Umbilical cord (tissue), 2 donors: ENCODE results near the gene BRMS1. TPM values are rescaled to one million over a fixed set of nuclear protein-coding genes. Genes with fewer than 3 reads are reported as not detected.

Experiments used
- DNase-seq: peaks from one replicate; pipeline ENCODE4 v3.0.0-alpha.2; 2015; ENCODE audit warnings: low spot score
- total RNA-seq: library from RNA; depleted of rRNA; stranded (reverse); fragments of >200 nt; gene quantifications from one replicate; pipeline ENCODE4 v1.2.3, GENCODE V29; 2014; ENCODE audit warnings: low replicate concordance; ENCODE audit not compliant: insufficient read depth

The BRMS1 gene
- total RNA-seq, 1 donor from 2014 or later, result 21.9 TPM

DNA sequence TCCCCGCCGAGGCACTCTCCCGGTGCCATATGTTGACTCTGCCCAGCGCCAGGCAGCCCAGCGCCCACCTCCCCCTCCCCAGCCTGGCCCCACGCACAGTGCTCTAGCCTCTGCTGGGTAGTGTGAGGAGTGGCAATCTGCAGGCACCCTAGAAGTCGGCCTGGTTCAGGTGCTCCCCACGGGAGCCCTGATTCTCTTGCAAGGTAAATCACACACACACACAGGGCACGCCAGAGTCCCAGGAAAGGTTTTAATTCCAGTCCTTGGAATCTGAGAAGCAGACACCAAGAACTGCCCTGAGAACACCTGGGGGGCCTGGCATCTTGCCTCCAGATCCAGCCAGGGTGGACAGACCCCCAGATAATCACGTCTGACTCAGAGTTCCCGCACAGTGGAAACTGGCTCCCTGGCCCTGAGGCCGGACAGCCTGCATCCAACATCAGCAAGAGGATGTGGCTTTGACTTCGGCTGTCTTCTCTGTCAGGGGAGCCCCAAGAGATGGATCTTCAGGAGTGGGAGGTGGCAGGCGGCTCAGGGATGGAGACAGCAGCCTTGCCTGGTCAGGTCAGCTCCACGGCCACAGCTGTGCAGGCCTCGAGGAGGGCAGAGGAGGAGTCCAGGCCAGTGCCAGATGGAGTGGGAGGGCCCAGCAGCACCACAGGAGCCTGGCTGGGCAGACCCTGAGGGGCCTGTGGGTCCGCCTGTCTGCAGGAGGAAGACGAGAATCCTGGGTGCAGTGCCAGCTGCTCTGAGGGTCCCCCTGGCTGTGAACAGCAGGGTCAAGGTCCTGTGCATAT lies 7.6 kb downstream of the BRMS1 start:
- no peak for DNase-seq

DNA sequence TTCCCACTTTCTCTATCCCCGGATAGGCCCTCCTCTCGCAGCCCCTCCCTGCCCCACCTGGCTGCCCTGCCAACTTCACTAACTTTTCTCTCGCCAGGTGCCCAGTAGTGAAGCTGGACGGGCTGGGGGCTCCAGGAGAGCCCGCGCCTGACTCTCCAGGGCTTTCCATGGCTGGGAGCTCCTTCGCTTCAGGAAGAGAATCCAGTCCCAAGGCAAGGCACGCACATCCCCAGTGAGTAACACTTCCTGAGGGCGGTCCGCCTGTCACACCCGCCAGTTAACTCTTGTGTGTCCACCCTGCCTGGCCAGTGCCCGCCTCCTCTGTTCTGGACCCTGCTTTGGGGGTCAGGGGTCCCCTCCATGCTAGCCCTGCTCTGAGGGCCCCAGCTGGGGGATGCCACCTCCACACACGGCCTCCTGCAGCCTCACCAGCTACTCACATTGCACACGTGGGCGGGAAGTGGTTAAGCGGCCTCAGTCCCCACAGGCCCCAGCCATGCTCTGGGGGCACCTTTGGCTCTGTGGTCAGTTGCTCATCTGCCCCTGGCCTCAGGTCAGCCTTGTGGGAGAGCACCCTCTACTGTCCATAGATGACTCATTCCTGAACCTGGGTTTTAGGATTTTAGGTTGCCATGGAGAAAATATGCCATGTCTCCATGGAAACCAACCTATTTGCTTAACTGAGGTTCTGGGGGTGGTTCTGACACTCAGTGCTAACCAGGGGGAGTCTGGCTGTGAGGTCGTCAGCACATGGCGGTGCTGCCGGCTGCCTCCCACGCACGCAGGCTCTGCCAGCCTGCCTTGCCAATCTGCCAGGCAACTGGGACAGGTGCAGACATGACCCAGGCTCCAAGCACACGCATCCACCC lies 8.4 kb downstream of the BRMS1 start, which contains the start of gene RIN1:
TSS of gene RIN1 (minus strand) at position 201 of the 869 bp plus-strand sequence. CDS start at position 169, 32 bp downstream.
- DNase-seq, result peak; percentile 86

DNA sequence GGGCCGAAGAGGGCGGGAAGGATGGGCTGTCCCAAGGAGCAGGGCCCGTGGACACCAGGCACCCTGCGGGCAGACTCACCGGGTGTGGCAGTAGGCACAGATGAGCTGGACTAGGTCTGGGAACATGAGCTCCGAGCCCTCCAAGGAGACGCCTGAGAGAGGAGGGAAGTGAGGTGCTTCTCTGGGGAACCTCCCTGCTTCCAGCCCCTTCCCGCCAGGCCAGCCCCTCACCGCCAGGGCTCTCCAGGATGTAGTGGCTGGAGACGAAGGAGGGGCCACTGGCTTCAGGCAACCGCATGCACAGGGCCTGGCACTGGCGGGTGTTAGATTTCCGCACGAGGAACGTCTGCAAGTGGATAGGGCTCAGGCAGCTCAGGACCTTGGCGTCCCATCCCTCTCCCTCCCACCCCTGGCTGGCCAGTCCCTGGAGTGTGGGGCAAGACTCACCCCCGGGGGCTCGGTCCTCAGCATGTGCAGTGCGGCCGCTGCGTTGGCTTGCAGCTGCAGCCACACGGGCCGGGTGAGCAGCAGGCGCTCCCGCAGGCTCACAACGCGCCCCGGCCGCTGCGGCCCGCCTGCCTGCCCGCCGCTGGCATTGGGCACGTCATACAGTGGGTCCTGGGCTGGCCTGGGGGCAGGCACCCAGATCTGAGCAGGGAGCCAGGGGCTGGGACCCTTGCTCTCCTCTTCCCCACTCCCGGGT lies 9.2 kb downstream of the BRMS1 start:
- peak; percentile 49 for DNase-seq

DNA sequence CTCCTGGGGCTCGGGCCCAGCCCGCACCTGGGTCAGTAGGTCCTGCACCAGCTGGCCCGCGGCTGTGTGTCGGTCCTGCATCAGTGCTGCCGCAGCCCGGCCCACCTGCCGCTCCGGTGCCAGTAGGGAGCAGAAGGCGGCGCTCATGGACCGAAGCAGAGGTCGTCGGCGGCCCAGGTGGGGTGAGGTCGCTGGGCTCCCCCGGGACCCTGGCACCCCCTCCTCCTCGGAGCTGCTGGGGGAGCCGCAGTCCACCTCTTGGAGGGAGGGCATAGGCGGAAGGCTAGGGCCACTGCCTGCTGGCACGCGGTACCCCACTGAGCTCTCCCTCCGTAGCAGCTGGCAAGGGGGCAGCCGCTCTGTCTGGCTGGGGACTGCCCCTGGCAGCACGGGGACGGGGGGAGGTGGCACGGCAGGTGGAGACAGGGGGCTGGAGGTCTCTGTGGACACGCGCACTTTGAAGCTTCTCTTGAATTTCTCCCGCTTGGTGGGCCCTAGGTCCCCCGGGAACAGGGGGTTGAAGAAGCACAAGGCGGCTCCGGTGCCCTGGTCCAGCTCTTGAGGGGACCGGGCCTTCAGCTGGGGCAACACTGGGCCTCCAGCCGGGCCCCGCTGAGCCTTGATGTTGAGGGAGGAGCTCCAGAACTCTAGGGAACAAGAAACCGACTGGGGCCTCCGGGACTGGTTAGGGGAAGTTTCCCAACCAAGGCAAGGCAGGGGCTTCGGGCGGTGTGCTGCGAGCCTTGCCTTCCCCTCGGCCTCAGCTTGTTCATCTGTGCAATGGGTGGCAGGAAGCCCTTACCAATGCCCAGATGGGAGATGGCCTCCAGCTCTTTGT lies 10.1 kb downstream of the BRMS1 start:
- DNase-seq, result no peak

DNA sequence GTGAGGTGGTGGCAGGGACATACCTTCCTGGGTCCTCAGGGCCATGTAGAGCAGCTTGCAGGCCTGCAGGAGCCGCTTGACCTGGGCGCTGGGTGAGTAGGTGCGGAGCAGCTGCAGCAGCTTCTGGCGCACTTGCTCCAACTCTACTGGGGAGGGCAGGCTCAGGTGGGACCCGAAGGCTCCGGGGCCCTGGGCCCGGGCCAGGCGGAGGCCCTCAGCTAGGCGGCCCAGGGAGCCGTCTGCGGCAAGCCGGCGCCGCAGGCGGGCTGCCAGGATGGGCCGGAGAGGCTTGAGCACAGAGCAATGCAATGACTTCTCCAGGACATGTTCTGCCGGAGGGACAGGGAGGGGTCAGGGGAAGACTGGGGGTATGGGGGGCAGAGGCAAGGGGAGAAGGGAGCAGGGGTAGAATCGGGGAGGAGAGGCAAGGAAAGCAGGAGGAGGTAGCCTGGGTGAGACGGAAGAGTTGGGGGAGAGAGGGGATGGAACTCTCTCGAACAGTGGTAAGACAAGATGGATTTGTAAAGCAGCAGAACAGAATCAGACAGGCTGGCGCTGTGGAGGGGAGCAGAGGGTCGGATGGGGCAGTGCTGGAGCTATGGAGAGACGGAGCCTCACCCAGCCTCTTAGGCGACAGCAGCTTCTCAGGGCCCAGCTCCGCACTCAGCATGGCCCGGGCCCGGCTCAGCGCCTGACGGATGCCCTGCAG lies 10.9 kb downstream of the BRMS1 start:
- DNase-seq, result no peak

DNA sequence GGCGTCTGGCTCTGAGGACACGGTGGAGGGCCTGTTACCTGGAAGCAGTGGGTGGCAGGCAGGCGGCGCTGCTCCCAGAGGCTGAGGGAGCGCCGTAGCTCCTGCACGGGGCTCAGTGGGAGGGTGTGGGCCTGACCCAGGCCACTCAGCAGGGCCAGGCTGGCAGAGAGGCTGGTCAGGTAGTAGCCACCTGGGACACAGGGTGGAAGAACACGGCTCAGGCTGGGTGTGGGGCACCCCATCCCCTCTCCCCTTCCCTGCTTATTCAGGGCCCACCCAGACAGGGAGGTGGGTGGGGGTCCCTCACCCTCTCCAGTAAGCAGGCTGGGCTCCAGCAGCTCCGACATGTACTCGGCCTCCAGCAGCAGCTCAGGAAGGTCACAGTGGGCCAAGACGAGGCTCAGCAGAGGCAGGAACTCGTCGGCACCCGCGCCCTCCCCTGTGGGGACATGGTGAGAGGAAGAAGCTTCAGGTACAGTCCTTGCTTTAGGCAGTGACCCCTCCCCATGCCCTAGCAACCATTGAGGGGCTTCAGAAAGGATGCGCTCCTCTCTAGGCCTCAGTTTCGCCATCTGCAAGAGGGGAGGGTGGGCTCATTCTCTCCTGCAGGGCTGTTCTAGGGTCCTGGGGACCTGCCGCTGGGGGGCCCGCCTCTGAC lies 11.6 kb downstream of the BRMS1 start:
- no peak for DNase-seq

DNA sequence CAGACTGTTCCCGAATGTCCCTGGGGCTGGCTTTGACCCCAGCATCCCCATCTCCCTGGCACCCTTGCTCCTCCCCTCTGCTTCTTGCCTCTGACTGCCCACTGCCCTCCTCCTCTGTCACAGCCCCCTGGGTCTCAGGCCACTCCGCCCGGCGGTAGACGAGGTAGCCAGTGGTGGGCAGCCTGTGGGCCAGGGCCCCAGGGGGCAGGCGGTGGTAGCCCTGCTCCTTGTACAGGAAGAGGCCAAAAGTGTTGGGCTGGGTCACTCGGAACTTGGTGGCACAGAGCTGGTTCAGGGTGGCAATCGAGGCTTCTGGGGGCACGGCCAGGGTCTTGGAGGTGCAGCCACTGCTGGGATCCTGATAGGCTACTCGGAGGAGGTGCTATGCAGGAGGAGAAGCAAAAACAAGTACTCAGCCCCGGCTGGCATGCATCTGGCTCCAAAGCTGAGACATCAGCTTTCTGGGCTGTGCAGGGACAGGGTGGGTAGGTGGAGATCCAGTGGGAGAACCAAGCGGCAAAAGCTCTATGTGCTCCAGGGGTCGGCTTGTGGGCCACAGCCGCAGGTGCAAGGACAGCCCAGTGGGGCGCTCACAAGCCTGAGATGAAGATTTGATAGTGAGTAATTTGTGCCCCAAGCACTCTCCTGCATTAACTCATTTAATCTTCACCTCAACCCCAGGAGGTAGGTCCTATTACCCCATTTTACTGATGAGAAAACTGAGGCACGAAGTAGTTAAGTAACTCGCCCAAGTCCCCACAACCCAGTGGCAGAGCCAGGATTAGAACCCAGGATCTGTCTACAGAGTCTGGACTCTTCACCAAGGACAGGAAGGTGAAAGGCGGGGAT lies 12.3 kb downstream of the BRMS1 start:
- DNase-seq, result no peak

DNA sequence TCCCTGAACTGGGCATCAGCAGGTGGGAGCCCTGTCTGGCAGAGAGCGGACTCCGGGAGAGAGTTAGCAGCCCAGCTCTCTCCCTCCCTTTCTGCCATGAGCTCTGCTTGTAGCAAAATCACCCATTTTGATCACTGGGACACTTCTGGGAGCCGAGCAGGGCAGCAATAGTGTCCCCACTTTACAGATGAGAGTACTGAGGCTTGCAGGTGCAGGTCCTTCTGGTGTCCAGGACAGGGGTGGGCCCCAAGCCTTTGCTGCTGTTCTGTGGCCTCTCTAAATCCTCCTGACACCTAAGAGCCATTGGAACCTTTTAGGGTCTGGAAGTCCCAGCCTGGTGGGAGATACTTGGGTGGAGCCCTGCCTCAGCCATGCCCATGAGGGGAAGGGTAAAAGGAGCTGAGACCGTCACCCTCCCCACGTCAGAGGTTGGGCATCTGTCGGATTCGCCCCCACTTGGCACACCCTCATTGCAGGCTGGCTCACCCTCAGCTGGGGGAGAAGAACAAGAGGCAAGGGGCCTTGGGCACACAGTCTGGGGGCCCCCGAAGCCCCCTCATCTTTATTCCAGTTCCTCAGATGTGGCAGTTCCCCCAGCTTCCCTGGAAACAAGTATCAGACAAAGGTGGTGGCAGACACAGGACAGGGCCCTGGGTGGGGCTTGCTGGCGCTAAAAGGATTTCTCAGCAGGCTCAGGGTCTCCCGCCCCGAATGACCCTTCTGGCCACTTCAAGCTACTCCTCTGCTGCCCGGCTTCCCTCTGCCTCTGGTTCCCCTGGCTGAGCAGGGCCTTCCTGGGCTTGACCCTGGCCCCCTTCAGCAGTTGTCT lies 13.1 kb downstream of the BRMS1 start:
- no peak for DNase-seq

DNA sequence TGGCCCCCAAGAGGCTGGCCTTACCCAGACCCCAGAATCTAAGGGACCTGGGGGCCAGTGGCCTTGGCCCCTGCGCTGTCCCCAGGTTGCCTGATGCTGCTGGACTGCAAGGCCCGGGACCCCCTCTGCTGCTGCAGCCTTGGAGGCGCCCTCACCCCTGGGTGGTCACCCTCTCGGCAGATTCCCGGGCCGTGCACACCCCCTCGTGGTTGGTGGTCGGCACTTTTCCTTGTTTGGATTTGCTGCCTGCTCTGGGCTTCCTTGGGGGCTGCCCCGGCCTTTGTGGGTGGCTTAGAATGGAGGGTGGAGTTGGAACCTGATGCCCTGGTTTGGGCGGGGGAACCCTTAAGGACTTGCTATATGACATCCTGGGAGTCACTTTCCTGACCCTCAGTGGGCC lies 14.0 kb downstream of the BRMS1 start:
- DNase-seq, result no peak

DNA sequence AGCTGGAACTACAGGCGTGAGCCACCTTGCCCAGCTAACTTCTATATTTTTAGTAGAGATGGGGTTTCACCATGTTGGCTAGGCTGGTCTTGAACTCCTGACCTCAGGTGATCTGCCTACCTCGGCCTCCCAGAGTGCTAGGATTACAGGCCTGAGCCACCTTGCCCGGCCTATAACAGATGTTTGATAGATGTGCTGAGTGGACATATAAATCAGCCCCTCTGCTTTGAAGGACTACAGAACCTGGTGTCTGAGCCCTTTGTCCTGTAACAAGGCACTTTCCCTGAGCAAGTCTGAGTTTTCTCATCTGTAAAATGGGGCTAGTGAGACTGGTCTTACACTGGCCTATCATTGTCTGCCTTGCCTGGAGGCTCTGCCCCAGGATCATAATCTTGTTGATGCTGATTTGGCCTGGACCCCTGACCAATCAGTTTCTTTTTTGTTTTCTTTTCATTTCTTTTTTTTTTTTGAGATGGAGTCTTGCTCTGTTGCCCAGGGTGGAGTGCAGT lies 15.7 kb downstream of the BRMS1 start:
- no peak for DNase-seq

DNA sequence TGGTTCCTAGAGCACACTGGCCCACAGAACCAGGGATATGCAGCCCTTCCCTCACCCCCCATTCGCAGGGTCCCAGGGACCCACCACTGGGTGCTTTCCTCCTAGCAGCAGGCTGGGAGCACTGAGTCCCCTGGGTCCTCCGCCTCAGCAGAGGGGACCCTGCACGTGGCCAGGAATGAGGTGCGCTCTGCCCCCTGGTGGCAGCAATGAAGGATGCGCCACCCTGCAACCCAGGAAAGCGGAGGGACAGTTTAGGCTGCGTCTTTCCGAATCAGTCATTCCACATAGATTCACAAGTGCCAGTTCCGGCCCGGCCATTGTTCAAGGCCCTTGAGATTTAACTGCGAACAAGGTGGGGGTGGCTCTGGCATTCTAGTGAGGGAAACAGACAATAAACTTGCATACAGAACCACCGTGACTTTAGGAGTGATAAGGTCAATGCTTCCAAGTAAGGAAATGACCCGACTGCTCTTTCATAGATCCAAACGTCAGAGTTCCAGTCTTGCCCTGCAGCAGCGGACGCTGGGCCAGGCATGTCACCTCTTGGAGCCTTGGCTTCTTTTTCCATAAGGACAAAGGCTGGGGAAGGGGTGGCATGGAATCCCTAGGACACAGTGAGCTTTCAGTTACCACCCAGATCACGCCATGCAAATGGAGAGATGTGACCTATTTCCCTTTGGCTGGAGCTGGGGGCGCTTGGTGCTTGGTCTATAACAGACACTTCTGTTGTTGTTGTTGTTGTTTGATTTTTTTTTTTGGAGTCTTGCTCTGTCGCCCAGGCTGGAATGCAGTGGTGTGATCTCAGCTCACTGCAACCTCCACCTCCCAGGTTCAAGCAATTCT lies 16.4 kb downstream of the BRMS1 start:
- peak; percentile 82 for DNase-seq

DNA sequence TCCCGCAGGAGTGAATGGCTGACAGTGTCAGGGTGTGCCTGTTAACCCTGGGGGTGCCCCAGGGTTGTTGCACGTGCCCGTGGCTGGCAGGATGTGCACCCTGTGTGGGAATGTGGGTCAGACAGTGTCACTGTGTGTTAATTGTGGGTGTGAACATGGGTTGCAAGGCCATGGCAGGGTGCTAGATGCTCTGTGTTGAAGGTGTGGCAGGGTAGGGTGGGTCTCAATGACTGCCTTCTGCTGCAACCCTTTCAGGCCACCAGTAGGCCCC lies 16.9 kb downstream of the BRMS1 start:
- no peak for DNase-seq

DNA sequence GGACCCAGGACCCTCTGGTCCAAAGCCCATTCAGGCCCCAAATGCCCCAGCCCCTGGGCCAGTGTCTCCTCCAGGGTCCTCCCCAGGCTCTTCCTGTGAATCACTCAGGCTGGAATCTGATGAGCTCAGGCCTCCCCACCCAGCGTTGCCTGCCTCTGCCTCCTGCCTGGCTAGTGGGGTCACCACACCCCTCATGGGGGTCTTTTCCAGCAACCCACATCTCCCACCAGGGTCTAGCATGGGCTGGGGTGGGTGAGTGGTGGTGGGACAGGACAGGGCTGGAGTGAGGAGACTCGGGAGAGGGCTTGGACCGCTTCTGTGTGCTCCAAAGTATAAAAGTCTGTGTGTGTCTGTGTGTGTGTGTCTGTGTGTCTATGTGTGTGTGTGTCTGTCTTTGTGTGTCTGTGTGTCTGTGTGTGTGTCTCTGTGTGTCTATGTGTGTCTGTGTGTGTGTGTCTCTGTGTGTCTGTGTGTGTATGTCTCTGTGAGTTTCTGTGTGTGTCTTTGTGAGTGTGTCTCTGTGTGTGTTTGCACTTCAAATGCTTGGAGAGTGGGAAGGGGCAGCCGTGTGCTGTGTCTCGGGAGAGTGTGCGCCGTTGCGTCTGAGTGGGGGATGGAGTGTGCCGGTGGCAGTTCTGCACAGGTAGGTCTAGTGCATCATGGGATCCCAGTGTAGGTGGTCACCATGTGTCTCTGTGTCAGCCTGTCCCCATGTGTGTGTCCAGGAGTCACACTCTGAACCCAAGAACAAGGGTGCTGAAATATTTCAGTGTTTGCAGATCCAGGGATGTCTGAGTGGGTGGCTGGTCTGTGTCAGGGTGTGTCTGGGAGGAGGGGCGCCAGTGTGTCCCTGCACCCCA lies 17.5 kb downstream of the BRMS1 start:
- DNase-seq, result peak; percentile 85

DNA sequence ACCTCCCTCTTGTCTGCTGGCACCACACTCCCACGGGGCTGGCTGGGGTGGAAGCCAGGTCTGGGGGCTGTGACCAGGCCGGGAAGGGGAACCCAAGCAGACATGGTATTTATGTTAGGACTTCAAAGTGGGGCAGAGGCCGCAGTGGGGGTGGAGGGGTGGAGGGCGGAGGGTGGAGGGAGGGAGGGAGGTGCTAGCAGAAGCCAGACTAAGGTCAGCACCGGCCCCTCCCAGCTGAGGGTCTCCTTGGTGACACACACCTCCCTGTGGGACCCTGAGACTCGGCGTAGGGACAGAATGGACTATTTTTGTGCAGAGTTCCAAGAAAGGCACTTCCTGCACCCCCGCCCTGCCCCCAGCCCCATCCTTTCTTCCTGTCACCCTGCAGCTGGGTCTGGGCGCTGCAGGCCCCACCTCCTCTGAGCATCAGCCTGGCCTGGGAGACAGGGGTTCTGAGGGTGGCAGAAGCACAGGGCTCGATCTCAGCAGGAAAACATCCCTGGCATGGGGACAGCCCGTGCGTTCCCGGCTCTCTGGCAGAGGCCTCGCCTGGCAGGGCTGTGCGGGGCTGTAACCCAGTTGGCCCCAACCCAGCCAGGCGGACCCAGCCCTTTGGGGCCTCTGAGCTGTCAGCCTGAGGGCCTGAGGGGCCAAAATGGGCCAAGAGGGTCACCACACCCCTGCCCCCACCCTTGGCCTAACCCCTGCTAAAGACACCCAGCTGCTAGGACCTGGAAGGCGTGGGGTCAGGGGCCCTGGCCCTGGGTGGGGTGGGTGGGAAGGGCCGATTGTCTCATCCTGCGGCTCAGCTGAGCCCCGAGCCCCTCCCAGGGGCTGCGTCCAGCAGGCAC lies 18.4 kb downstream of the BRMS1 start:
- DNase-seq, result peak; percentile 80

DNA sequence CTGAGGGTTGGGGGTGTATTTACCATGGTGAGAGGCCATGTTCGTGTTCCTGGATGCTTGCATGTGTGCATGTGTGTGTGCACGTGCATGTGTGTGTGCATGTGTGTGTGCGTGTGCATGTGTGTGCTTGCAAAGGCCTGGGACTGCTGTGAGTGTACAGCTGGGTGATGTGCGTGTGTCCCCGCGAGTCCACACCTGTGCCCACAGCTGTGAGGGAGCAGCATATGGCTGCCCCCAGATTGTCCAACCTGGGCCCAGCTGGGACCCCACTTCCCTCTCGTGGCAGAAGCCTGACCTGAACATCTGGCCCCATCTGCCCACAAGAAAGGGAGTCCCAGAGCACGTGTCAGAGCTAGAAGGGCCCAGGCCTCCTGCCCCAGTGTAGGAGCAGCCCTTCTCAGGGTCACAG lies 19.6 kb downstream of the BRMS1 start:
- DNase-seq, result no peak
